HG03025 (cell line): ENCODE measurements around the gene RPS27L.
A peak's percentile ranks its signal among the peaks of the same experiment; 100 is the strongest.

Experiments
- ATAC-seq: cut with Tn5 transposase; IDR thresholded peaks from one replicate; pipeline ENCODE4 v1.9.1; 2021; ENCODE audit warnings: mild to moderate bottlenecking, moderate library complexity; ENCODE audit not compliant: unreplicated experiment, low FRiP score

The RPS27L gene

DNA sequence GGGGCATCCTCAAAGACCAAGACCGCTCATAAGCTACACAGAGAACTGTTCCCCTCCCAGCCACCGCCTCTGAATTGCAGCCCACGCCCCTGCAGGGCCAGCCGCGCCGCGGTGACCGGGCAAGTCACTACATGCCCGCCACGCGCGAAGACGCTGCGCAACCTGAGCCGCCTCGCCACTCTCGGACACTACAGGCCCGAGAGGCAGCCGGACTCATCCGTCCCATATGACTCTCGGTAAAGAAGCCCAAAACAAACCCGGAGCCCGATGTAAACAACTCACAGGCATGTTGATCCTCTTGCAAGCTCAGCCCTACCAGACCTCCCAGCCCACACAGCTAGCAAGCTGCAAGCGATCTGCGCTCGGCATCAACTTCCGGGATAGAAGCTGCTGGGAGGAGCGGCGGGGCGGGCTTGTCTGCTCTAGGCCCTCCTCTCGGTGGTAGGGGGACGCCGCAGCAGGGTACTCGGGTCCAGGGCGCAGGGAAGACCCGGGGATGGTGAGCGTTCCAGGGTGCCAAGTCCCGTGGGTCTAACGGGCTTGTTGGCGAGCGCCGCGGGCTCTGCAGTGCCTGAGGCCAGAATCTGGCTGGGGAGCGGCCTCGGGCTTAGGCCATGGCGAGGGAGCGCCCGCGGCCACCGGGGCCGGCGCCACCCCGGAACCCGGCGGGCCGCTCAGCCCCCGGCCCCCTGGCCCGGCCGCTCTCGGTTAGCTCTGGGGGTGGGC lies at the start of gene RPS27L:
Gene RPS27L (minus strand): TSS at position 360 of the 726 bp plus-strand sequence. CDS start 72 bp downstream, at position 288.
- peak; percentile 91 for ATAC-seq

DNA sequence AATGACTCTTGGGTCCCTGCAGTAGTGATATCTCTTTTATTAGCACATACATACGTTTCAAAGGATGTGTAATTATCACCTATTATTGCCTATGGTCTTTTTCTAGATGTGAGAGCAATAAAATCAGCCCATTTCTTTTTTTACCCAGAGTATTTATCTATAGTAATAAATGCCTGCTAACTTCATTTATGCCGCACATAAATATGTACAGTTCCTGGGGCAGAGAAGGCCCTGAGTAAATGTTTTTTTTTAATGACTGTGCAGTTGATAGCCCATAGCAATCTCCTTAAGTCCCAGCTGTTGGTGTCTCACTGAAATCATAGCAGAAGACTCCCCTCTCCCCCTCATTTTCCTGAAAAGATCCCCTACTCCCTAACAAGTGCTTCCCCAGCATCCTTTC lies 48.8 kb upstream of the RPS27L start:
- no peak for ATAC-seq

DNA sequence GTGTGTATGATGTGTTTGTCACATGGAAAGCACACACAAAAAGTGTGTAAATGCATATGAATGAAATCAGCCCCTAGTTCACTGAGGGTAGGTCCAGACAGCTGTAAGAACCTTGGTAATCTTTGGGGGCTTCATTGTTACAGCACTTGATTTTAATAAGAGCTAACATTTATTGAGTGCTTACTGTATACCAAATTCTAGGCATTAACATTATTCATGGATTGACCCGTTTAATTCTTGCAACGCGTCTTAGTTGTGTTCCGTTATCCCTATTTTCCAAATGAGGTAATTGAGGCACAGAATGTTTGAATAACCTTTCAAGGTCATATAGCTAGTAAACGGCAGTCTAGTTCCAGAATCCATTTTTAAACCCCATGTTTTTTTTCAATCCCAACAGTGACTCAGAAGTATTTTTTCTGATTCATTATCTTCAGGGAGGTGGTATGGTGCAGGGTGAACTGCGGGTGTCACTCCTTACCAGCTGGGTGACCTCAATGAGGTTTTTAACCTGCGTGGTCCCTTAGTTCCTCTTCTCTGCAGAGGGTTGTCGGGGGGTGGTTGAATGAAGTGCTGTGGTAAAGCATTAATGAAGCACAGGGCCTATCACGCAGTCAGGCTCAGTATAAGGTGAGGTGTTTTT lies 46.3 kb upstream of the RPS27L start:
- no peak for ATAC-seq

DNA sequence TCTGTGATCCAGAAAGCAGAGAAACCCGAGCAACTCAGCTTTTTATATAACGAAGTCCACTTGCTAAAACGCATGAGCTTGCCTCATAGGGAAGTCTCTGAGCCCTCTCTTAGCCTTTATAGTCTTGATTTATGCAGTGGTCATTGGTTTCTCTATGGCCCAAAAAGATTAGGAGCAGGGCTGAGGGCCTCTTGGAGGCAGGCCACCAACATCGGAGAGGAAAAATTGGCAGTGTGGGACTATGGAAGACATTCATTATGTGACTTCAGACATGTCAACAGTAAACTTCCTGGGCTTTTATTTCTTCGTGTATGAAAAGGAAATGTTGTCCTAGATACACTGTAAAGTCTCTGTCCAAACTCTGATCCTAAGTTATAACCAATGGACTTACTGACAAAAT lies 45.6 kb upstream of the RPS27L start:
- ATAC-seq, result no peak

DNA sequence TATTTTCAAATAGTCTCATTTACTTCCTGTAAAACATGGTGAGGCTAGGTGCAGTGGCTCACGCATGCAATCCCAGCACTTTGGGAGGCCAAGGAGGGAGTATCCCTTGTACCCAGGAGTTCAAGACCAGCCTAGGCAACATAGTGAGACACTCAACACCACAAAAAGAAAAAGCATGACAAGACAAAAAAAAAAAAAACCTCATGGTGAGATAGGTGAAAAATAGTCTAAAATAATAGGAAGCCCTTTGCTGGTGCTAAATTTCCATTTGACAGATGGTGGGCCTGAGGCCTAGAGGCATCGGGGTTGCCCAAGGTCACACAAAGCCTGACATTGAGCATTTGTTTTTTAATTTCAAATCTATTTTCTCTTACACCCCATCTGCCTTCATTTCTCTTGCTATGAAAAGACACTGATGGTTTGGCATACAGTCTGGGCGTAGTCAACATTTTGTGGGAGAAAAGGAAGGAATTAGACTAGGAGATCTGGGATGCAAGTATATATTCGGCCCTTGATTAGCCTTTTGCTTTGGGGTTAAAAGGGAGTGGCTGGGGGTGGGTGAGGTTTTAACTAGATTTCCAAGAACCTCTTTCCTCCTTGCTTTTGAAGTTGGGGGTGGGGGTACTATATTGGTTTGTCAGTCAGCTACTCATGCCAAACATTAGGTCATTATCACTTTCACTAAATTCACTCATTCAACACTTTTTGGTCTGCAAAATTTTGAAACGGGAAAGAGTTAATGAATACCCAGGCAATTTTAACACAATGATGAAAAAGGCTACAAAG lies 43.4 kb upstream of the RPS27L start:
- ATAC-seq, result no peak

DNA sequence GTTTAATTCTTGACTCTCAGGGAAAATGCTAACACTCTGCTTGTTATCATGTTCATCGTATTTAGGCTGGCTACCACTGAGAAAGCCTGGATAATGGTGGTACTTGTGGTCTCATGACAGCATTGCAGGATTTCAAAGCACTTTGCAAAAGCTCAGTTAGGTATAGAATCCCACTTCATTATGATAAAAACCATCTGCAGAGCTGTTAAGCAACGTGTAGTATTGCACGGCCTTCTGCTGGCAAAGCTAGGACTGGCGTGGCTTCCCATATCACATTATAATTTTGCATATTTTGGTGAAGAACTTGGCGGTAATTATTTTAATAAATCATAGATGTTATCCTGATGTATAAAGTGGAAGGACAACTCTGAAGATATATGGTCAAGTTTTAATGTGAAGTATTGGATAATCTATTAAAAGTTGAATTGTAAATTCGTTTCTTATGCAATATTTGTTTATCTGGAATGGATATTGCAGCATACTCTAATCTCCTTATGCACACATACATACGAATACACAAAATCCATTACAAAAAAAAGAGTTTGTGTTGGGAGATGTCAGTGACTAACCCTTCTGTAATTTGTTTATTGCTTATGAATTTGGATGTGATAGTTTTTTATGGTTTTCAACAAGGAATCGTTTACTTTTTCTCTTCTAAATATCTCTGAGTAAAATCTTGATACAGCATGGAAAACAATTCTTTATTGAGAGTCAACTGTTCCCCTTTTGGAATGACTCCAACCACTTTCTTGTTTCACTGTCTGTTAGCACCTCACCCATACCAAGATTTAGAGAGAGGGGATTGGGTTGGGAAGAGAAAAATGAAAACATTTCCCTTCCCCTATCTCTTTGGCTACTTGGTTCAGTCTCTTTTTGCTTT lies 41.3 kb upstream of the RPS27L start:
- no peak for ATAC-seq

DNA sequence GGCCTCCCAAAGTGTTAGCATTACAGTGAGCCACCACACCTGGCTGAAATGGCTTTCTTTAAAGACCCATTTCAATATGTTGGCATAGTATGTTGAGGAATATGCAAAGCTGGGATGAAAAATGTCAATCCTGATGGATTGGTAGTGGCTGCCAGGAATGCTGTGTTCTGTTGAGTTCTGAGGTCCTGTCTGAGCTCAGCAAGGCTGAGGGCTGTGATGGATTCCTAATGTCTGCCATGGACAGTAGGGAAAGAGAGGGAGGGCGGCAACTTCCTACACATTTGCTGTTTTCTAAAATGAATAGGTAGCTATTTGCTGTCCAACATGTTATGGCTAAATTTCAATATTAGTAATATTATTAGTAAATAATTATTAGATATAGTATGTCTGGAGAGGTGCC lies 40.3 kb upstream of the RPS27L start:
- ATAC-seq, result no peak

DNA sequence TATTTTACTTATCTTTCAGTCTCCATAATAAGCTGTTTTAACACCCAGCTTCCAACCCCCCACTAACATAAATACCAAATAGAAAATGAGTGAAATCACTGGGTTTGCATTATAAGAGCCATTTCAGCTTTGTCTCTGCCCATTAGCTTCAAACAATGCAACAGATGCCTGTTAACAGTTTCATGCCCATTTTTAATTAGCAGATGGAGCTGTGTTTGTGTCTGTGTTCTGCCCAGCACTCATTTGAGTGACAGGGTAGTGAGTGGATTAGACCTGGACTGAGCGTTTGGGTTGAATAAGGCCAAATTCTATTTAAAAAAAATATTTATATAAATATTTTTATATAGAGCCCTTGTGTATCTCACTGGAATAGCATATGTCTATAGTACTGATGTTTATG lies 39.6 kb upstream of the RPS27L start:
- ATAC-seq, result no peak

DNA sequence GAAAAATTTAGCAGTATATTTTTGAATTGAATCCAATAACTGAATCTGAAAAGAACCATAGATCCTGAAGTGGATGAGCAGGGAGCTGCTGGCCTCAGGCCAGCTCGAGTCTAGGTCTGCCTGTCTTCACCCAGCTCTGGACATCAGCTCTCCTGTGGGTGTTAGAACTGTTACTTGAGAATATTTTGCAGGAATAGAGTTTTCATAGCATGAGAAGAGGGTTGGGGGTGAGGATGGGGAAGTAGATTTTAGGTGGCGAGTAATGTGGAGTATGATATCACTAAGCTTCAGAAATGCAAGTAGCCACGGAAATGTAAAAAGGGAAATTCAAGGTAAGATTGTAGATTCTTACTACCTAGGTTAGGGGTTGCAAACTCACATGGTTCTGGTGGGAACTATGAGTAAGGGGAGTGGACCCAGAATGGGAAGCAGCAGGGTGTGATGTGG lies 38.3 kb upstream of the RPS27L start:
- no peak for ATAC-seq

DNA sequence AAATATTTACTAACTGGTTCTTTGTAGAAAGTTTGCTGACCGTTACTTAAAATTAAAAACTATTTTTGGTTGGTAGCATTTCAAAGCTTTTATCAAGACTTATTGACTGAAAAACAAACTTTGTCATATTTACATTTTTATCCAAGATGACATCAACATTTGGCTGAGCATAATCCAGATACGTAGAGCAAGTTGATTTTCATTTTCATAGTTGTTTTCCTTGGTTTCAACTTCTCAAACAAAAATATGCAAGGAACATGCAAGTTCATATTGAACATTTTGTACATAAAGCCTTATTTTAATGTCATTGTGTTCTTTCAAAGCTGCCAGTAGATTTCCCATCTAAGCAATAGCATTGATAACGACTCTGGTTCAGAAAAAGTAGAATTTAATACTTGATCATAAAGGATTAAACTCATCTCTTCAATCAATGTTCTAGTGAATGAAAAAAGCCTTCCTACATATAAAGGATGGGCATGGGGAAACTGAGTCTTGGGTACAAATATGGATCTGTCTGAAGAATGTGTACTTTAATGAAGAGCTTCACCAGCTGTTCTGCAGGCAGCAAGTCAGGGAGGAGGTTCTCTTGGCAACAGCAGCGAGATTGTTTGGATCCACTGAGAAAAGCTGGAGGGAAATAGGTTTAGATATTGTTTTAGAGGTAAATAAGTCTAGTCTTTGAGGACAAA lies 37.7 kb upstream of the RPS27L start:
- ATAC-seq, result no peak

DNA sequence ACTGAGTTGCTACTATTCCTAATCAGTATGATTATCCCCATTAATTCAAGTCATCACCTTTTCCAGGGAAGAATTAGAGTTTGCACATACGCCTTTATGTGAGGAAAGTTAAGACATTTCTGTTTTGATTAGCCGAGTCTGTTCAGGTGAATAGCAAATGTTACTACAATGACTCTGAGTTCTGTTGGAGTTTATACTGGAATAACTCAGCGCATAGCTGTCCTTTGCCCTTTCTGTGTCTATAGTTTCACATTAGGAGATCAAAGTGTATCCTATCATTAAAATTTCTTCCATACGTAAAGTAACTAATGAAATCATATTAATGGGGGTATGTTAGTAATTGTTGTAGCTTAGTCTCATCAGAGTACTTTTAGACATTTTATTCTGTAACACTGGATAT lies 37.0 kb upstream of the RPS27L start:
- ATAC-seq, result no peak

DNA sequence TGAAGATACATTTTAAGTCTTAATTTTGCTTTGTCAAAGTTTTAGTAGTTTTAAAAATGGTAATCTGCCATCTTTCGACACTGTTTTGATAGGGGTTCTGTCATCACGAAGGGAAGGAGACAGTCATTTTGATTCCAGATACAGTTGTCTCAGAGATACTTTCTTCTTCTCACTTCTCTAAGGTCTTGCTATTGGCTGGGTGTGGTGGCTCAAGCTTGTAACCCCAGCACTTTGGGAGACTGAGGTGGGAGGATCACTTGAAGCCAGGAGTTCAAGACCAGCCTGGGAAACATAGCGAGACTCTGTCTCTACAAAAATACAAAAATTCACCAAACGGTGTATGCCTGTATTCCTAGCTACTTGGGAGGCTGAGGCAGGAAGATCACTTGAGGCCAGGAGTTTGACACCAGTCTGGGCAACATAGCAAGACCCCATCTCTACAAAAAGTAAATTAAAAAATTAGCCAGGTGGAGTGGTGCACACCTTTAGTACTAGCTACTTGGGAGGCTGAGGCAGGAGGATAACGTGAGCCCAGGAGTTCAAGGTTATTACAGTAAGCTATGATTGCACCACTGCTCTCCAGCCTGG lies 35.4 kb upstream of the RPS27L start:
- ATAC-seq, result no peak

DNA sequence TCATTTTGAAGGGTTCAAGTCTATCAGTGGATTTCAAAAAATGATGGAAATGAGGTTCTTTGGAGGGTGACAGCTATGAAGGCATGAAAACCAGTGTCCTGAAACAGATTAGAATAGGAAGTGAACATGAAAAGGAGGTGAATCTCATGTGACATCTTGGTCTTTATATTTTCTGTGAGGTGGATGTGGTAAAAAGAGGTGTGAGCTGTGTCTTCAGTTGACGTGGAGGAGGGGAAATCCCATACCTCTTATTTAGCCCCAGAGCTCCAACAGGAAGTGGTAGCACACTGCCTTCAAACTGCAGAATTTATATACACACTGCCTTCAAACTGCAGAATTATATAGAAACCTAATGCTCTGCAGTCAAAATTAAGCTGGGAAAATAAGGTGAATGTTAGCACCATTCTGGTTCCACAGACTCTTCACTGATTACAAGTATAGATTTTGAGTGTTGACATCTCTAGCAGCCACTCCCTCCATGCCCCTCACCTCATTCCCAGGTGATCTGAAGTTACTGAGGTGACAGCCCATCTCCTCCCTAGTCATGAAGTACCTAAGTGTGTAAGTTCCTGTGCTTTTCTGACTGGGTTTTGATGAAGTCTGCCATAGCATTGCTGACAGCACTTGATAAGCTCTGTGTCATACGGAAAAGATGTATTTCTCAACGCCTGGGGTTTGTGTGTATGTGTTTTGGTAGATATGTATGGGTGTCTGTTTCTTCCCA lies 34.8 kb upstream of the RPS27L start:
- ATAC-seq, result no peak

DNA sequence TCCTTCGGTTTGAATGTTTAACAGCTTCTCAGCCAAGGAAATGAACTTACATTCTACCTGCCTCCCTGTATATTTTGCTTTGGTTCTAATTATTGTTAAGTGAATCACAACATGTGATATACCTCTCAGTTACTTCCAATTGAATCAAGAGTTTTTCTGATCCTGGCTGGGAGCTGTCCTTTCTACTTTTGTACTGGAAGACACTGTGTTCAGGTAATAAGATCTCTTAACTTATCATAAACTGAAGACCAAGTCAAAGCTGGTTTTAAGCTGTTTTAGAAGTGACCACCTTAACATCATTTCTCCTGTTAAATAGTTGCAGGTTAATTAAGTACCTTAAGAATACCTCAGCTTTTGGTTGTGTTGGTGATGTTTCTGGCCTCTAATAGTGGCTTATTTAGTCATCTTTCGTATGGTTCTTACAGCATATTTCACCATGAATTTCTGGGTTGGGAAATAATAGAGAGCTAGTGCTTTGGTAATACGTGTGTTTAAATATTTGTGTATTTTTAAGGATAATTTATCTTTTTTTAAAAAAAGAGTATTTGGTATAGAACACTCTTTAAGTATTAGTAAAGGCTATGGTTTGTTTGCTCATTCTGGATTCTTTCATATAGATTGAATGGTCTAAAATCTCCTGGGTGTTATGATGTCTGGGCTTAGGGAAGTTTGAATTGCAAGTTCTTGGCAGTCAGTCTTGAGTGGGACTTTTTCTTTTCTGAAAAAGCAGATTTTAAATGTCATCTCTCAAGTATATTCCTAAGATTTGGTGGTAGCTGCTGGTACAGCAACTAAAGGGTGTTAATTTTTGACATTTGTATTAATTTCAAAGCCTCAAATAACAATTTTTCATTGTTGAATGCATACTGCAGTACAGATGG lies 33.7 kb upstream of the RPS27L start:
- ATAC-seq, result no peak

DNA sequence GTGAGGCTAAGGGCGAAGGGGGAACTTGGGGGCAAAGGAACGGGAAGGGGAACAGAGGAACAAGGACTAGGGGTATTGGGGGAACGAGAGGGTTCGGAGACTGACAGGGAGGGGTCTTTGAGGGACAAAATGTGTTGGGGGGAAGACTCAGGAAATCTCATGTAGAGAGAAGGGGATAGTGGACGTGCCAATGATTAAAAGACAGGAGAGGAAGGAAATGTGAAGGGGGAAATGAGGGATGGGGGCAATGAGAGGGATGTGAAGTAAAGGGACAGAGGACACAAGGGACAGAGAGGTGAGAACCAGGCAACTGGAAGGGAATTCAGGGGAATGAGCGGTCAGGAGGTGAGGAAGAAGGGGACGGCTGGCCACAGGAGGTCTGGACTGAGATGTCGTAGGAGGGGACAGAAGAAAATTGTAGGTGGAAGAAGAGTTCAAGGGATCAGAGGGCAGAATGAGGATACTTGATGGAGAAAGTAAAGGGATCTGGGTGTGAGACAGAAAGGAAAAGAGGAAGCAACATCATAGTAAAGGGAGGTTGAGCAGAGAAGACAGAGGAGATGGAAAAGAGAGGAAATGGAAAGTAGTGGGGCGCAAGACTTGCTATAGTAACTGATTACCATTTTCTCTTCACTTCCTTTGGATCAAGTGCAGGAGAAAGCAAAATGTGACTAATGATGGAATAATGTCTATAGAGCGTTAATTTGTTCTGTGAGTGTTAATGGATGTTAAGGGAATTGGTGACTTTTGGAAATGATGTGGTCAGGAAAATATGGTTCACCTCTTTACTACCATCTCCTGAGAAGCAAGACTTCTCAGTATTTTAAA lies 32.9 kb upstream of the RPS27L start:
- no peak for ATAC-seq

DNA sequence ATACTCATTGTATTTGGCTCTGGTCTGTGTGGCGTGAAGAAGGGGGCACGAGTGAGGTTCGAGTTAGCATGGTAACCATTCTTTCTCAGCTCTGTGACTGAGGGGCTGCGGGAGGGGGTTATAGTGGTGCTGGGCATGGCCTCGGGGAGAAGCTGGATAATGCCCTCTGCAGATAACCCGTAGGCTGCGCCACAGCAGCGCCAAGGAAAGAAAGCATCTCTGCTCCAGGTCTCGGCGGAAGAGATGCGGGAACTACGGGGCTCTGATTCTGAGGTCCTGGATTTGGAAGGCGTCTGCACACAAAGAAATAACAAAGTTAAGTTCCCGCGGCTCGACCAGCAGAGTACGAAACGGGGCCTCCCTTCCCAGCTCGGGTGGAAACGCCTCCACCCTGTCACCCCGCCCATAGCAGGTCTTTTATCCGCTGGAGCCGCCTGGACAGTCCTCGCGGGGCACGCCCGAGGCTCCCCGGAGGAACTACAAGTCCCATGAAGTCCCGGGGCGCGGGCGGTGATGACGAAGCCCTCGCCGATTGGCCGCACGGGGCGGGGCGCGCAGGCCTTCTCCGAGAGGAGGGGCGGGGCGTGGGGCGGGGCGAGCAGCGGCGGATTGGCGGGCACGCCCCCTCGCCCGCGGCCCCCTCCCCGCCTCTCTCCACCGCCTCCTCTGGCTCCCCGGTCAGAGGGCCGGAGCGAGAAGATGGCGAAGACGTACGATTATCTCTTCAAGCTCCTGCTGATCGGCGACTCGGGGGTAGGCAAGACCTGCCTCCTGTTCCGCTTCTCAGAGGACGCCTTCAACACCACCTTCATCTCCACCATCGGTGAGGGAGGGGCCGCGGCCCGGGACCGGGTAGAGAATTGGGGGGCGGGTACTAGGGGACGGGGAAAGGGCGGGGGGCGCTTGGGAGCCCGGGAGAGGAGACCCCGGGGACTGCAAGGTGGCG lies 31.9 kb upstream of the RPS27L start, which contains the start of gene RAB8B:
Gene RAB8B (plus strand): TSS at position 681 of the 946 bp plus-strand sequence. CDS start 19 bp downstream, at position 700.
- ATAC-seq, result peak; percentile 81
